GM10266 (cell line): ENCODE data around the gene RNH1.

ENCODE experiments used
- DNase-seq: peaks from one replicate; pipeline ENCODE4 v3.0.0; 2012; ENCODE audit errors: extremely low spot score
- TF ChIP-seq, protein P1 (sequence below): IDR thresholded peaks from 2 replicates; pipeline ENCODE4 v1.5.1; 2012; ENCODE audit warnings: mild to moderate bottlenecking, low read depth; ENCODE audit not compliant: control insufficient read depth, insufficient read depth; ENCODE audit errors: missing control alignments

RNH1 gene

DNA sequence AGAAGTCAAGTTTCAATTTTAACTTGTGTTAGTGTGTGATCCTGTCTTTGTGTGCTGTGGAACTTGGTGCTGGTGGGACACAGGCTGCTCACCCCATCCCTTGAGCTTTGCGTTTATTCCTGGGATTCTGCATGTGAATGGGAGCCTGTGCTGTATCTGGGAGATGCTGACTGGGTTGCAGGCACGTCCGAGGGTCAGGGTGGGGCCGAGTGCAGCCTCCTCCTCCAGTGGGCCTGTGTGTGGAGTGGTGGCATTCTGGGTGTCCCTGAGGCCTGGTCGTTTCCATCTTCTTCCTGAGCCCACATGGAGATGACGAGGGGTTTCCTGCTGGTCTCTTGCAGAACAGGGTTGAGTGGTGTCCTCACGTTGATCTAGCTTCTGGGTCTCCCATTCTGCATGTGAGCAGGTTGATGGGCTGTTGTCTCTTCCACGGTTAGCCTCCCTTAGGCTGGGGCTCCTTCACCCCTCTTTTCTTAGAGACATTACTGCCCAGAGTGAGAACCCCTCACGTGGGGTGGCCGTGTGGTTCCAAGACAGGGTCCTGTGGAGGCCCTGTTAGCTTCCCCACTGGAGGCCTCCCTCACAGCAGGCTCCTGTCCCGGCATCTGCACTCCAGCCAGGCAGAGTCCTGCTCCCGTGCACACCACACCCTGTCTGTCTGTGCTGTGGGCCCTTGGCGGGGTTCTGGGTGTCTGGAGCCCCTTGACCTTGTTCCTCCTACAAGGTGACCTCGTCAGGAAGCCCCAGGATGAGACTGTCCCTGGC, 52.1 kb downstream of the RNH1 start:
- TF ChIP-seq, protein P1, sequence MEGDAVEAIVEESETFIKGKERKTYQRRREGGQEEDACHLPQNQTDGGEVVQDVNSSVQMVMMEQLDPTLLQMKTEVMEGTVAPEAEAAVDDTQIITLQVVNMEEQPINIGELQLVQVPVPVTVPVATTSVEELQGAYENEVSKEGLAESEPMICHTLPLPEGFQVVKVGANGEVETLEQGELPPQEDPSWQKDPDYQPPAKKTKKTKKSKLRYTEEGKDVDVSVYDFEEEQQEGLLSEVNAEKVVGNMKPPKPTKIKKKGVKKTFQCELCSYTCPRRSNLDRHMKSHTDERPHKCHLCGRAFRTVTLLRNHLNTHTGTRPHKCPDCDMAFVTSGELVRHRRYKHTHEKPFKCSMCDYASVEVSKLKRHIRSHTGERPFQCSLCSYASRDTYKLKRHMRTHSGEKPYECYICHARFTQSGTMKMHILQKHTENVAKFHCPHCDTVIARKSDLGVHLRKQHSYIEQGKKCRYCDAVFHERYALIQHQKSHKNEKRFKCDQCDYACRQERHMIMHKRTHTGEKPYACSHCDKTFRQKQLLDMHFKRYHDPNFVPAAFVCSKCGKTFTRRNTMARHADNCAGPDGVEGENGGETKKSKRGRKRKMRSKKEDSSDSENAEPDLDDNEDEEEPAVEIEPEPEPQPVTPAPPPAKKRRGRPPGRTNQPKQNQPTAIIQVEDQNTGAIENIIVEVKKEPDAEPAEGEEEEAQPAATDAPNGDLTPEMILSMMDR: no peak

DNA sequence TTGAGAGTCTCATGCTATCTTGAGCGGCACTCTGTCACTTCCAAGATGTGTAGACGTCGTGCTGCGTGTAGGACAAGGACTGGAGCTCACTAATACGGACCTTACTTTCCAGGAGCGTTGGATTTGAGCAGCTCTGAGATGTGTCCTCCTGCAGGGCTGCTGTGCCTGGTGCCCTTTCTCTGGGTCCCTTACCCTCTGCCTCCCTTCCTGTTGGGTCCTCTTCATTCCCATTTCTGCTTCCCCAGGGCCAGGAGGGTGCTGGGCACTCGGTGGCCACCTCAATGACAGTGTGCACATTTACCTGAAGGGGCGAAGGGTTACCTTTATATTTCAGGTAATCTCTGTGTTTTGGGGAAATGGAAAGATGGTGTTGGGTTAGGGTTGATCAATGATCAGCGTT, 53.0 kb downstream of the RNH1 start:
- TF ChIP-seq, protein P1: no peak
- no peak for DNase-seq

More for the DNA sequence above, 52.1 kb downstream of the RNH1 start:
- no peak for DNase-seq

DNA sequence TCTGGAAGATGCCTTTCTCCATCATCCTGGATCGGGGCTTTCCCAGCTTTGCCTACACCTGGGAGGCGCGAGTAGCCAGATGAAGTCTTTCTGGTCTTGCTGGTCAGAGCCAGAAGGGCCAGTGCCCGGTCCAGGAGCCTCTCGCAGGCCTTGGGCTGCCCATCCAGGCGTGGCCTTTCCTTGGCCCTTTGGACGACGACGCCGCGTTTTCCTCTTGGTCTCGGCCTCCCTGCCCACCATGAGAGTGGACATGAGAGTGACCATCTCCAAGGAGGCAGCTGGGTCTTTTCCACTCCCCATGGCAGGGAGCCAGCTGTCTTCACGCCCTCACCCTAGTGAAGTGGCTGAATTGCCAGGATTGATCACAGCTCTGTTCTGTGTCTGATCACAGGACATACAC, 53.5 kb downstream of the RNH1 start:
- TF ChIP-seq, protein P1: no peak
- DNase-seq: no peak

DNA sequence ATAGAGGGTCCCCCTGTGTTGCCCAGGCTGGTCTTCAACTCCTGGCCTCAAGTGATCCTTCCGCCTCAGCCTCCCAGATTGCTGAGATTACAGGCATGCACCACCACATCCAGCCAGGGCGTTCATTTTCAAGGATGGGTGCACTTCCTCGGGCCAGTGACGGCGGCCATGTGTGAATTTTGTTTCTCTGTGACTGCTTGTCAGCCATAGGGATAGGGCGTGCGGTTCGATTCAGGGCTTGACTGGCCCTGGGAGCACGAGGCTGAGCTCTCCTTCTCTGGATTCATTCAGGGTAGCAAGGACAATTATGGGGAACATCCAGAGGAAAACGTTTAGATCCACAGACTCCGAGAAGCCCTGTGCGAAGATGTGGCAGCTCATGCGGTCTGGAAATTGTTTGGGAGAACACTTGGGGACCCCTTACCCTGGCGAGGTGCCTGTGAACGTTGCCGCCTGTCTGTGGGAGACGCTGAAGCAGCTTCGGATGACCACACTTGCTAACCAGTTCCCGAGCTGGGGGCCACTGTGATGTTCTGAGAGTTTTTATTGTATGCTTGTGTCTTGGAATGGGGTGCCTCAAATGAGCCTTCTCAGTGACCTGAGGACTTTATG, 54.0 kb downstream of the RNH1 start:
- TF ChIP-seq, protein P1: no peak
- DNase-seq: no peak

DNA sequence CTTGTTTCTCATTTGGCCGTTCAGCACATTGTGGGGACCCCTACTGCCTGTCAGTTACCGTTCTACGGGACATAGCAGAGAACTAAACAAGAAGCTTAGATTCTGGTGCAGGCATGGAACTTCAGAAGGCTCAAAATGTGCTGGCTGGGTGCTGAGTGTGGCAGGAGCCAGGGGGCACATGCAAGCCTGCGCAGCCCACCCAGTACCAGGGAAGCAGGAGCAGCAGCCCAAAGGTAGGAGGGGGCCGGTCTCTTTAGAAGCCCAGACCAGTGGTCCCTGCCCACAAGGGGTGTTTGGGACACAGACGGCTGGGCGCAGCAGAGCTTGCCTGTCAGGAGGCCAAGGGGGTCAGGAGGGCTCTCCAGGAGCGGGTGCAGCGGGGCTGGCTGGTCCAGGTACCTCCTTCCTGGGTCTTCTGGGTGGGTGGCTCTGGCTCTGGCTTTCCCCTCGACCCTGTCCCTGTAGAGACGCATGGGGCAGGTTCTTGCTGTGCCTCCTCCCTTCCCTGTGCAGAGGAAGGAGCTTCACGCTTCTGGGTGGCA, 54.8 kb downstream of the RNH1 start:
- no peak for DNase-seq
- TF ChIP-seq, protein P1: no peak

DNA sequence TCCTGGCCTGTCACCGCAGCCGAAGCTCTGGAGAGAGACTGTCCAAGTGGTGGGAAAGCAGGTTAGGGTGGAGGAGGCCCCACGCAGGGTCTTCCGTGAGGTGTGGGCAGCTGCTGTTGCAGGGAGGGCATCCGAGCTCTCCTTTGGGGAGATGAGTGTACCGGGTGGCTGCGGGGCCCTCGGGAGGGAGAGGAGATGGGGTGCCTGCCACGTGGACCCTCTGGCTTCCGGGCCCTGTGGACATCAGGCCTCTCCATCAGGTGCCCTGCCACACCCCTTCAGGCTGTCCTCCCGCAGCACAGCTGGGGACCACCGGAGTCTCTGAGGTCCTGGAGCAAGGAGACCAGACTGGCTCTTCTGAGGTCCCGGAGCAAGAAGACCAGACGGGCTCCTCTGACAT, 55.3 kb downstream of the RNH1 start:
- no peak for DNase-seq
- TF ChIP-seq, protein P1: no peak
